Inflammatory macrophage treated with lipopolysaccharide for 4 hours (primary cell): ENCODE measurements around the gene DNAL1.

ENCODE experiments used
- DNase-seq: peaks from one replicate; pipeline ENCODE4 v3.0.0-alpha.2; 2020

Gene DNAL1

DNA sequence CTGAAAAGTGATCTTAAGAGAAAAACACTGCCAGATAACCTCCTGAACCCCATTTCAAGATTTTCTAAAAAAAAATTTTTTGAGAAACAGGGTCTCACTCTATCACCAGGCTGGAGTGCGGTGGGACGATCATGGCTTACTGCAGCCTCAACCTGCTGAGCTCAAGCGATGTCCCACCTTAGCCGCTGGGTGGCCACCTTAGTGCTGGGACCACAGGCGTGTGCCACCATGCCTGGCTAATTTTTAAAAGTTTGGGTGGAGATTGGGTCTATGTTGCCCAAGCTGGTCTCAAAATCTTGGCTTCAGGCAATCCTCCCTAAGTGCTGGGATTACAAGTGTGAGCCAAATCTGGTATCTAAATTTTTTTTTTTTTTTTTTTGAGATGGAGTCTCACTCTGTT is 66.0 kb downstream of the DNAL1 start:
- no peak for DNase-seq

DNA sequence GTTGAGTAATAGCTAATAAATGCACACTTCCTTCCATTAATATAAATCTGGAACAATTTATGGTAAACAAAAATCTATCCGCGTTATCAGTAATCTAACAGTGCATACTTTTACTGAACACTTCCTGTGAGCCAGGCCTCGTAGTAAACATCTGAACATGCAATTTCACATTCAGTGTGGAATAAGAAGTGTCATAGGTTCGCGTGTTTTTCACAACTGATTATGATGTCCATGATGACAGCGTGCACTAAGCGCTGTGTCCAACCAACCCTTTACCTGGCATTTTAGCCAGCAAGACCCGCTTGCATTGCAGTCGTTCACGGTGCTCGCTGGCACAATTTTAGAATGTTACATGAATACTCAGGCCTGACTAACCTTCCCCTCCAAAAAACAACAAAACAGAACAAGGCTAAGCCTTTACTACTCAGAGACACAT is 67.3 kb downstream of the DNAL1 start:
- DNase-seq = peak; percentile 24

DNA sequence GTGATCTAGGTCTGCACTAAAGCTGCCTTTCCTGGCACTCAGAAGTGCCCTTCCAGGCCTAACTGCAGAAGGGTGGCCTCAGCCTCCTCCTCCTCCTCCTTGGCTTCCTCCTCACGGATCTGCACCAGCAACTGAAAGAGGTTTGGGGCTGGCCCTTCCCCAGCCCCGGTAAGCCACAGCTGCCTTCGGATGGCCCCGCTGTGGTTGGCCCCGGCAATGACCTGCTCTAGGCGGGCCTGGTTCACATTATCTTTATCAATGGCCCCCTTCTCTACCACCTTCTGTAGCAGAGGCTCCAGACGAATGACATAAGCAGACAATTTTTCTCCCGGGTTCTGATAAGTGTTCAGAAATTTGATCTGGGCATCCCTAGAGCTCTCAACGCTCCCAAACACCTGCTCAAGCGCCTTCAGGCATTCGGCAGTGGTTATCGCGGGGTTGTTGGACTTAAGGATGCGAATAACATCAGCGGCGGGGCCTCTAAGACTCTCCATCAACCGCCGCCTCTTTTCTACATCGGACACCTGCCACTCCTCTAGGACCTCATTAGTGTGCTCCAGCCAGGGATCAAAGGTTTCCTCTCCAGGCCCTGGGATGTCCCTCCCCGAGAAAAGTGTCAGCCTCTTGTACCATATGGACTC is 67.9 kb downstream of the DNAL1 start:
- DNase-seq = peak; percentile 43

DNA sequence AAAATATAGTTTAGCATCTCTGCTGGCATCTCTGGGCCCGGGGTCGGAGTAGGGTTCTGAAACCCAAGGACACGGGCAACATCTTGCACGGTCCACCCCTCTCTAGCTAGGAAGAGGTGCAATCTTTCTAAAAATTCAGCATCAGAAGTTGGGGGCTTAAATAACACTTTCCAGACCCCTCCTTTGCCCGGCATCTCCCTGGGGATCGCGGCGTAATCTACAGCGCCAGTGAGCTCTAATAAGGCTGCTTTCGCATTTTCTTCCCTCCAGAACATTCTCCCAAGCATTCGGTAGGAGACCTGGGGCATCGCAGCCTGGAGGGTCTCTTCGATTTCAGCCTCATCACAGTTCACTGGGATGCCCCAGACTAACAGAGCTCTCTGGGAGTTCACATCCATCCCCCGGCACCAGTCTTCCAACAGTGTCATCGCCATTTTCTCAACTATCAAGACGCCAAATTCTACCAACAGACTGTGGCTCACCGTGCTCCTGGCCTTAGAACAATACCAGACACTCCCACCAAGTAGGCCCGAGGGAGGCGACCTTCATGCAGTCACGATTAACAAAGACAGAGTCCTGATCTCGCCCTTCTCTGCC is 68.5 kb downstream of the DNAL1 start:
- DNase-seq = no peak

DNA sequence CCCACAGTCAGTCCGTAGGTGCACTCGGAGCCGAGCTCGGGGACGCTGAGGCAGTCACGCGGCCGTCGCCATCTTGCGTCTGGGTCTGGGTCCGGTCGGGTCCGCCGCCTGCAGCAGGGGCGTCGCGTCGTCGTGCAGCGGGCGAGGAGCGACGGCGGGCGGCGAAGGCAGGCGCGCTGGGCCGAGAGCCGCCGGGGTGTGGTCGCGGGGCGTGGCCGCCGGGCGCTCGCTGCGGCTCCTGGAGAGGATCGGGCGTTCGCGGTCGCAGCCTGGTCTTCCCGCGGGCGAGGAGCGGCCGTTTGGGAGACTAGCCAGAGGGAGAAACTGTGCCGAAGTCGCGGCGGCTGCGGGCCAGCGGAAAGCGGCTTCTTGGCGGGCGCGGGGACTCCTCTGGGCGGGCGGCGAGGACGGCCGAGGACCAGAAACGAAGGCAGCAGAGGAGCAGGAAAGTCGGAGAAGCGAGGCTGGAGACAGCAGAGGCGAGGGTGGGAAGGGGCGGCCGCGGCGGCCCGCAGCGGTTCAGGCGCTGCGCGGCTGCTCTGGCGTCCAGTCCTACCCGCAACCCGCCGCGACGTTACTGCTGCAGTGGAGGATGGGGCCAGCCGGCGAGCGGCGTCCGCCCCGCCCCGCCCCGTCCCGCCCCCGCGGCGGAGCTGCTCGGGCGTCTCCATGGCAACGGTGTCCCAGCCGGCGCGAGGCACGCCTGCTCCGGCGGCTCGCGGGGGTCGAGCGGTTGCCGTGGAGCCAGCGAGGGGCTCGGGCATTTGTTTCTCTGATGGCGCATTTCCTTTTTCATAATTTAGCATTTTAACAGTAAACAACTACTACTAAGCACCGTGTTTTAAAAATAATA is 69.2 kb downstream of the DNAL1 start, which contains the start of gene PNMA1:
TSS of gene PNMA1 (minus strand) at position 582 of the 853 bp plus-strand sequence. CDS start 745 bp downstream, outside the sequence.
- peak; percentile 84 for DNase-seq

DNA sequence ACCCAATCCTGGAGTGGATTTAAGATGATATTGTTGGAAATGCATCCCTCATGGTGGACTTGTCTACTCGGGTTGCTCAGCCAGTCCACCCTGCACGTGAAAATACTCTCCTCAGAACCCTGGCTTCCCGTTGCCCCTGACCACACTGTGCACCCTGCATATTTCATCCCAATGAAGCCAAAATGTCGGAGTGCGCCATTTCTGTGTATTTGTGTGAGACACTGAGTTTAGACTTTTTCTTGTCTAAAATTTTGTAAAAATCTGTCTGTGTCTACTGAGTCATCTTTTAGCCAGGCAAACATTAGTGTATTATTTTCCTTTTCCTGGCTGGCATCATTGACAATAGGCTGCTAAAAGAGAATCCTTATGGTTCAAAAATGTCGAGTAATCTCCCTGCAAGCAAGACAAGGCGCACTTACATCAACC is 69.9 kb downstream of the DNAL1 start:
- no peak for DNase-seq

DNA sequence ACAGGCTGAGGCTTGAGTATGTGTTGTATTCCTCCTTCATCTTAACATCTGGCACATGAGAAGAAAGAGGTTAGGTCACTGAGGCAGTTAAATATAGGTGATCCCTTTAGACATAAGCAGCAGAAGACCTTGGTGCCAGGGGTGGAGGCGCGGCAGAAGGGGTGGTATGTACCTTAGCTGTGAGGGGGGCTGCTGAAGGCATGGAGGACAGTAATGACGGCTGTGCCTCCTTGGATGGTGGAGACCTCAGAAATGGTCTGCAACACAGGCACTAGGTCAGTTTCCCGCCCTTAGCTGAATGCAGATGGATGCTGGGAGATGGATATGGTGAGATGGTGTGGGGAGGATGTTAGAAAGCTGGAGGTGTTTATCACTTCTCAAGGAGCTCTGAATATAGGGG is 70.9 kb downstream of the DNAL1 start:
- DNase-seq = no peak

DNA sequence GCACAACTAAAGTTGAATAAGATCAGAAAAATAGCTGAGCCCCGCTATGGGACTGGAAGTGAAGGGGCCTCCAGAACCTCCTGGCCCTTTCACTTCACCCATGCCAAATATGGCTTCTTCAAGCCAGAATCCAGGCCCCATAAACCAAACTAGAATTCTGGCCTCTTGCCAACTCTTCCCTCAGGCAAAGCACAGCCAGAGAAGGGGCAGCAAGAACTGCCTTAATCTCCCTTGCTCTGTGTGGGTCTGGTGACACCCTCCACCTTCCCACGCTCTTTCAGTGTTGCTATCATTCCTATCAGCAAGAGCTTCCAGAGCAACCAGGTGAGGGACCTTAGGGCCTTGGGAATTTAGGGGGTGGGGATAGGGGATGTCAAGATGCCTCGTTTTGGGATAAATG is 72.5 kb downstream of the DNAL1 start:
- DNase-seq = no peak

DNA sequence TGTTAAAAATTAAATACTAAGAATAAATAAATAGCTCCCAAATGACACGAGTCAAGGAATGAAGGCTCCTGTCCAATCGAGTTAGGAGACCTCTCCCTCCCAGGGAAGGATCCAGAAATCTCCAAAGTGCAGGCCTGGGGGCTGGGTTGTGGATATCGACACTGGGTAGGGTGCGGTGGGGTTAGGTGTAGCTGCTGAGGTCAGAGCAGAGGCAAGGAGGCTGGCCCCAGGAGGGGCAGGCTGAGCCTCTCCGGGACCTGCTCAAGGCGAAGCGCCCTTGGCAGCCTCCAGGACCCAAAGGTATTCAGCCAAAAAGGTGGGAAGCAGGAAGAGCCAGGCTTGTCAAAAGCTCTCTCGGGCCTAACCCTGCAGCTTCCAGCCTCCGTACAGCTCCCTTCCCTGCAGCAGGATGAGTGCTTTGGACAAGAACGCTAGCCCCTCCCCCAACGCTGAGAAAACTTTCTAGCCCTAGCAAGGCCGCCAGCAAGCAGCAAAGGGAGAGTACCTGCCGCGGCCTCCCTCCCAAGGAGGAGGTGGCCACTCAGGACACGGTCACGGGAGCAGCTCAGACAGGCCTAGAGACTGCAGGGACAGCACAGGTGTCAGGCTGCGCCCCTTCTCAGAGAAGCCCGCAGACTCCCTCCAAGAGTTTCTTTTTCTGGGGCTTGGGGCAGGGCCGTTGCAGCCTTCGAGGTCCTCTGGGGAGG is 73.1 kb downstream of the DNAL1 start:
- DNase-seq = no peak

DNA sequence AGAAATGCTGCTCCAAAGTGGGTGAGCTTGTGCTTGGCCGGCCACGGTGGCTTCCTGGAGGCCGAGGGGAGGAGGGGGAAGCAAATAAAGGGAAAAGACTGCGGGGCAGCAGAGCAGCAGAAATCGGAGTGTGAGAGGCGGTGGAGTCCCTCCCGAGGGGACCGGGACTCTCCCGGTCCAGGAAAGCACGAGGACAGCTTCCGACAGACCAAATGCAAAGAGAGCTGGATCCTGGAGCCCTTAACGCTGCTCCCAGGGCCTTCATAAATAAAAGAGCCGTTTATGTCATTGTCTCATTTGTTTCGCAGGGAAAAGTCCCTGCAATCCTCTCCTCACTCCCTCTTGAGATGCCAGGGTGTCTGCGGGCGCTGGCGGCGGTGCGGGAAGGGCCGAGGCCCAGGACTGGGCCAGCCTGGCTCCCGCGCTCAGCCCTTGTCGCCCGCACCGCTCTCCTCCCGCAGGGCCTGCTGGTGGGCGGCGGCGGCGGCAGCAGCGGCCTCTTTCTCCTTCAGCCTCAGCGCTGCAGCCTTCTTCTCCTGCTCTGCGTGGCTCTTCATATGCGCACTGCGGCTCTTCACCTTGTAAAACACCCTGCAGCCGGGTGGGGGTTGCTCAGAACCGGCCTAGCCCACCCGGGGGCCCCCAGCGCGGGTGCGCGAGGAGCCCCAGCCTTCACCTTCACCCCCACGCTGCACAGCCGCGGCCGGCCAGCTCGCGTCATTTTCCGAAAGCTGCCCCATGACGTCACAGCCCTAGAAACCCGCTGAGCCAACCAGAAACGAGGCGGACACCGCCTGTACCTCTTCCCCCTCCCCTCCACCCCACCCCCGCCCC is 73.8 kb downstream of the DNAL1 start:
- no peak for DNase-seq

DNA sequence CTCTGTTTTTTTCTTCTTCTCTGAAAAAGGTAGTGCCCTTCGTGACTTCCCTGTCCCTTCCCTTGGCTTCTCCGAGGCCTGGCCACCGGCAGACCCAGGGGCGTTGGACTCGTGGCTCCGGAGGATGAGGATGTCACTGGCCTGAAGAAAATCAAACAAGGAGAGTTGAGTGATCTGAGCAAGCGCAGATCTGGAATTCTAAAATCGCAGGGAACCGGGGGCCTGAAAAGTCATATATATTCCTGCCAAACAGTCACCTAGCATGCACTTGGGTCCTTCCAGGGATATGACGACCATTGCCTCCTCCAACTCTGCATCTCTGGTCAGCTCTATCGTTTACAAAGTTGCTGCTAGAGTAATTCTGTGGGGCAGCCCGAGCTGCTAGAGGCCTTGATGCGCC is 74.6 kb downstream of the DNAL1 start:
- no peak for DNase-seq

DNA sequence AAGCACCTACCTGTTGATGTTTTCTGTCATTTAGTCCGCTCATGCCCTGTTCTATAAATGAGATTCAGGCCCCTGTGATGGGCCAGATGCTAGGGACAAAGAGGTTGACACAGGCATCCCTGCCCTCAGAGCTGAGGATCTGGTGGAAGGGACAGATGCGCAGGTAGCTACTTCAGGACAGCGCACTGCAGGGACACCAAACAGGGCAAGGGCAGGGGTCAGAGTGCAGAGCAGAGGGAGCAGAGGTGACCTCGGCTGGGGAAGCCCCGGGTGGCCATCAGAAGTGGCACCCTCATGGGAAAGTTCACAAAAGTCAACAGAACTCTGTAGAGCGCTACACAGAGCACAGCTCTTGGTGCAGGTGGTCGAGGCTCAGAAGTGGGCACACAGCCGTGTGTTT is 75.0 kb downstream of the DNAL1 start:
- no peak for DNase-seq

DNA sequence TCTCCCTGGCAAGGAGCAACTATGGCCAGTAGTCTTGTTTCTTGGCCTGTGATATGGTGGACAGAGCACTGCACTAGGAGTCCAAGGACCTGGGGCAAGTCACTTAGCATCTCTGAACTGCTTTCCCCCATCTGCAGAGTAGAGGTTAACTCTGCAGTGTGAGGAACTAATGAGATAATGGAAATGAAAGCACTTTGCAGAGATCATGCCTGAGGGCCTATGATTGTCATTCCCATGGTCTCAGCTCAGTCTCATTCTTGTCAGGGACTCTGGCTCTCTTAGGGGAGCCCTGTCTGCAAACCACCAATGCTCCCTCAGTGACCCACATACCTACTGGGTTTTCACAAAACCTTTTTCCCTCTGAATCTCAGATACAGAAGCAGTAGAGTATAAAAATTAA is 75.8 kb downstream of the DNAL1 start:
- DNase-seq = no peak

DNA sequence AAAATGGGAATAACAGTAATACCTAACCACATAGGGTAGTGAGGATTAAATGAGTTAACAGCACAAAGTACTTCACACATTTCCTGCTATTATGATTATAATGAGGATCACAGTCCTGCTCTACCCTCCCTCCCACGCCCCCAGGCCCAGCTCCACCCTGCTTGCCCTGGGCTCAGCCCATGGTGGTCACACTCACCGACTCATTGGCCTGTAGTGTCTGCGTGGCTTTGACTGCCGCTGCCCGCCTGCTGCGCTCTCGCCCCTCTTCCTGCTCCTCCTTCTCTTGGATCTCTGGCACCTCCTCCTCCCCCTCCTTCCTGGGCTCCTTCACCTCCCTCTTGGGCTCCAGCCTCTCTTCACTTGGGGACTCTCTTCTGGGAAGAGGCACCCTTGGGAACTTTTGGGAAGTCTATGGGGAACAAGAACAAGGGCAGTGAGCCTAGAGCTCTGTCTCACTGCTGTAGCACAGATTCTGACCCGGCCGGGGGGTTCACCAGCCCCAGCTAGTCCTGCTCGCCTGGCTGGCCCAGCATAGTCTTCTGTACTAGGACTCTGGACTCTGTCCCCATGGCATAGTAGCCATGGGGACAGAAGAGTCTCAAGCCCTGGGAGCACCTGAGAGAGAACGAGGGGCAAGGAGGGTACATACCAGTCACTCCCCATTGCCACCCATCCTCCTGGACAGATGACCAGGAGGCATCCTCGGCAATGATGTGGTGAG is 76.5 kb downstream of the DNAL1 start:
- no peak for DNase-seq

DNA sequence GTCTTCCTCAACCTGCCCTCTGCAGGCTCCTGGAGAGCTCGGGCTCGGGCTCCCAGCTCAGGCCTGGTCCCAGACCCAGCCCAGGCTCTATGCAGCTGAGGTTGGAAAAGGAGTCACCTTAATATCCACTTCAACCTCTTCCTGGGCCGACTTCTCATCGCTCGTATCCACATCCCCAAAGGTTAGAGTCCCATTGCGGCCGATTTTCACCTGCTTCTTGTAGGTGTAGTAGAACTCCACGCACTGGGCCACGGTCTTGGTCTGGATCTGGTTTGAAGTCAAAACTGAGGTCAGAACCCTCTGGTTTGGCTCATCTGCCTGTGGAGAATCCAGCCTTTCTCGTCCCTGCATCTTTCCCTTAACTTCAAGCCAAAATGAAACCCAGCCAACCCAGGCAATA is 77.8 kb downstream of the DNAL1 start:
- DNase-seq = no peak

DNA sequence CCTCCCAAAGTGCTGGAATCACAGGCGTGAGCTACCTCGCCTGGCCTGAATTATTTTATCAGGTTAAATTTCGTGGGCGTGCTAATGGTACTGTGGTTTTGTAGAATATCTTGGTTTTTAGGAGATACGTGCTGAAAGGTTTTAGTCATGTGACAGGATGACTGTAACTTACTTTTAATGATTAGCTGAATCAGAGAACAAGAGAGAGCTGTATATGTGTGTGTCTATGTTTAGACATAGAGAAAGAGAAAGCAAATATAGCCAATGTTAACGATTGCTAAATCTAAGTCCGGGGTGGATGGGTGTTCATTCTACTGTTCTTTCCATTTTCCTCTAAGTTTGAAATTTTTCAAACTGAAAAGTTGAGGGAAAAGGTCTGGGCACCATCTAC is 78.6 kb downstream of the DNAL1 start:
- DNase-seq = peak; percentile 81

DNA sequence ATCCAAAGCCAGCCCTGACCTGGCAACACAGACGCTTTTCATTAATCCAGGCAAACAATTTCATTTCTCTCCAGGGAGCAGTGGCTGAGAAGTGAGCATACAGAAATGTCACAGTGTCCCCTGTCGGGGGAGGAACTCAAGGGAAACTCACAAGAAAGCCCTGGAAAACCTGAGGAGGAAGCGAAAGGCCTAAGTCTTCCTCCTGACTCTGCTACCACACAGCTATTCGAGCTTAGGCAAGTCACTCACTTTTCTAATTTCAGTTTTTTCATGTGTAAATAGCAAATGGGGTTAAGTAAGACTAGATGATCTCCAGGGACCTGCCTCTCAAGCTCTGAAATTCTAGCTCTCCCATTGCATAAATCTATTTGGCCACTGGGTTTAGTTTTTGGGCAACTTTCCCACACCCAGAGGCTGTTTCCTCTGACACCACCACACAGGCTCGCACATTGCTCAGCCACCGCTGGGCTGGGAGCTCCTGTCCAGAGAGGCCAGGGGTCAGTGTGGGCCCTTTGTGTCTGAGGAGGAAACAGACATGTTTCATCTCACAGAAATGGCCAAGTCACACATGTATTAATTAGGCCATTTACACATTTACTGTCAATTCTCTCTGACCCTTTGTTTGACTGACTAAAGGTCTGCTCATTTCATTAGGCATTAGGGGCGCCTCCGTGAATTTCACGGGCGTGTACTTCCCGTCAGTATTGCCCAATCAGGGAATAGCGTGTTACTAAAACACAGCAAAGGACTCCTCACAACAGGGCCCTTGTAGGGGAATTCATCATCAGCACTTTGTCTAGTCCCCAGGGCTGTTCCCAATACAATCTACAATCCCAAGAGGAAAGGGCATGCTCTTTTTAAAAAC is 79.2 kb downstream of the DNAL1 start:
- peak; percentile 97 for DNase-seq

DNA sequence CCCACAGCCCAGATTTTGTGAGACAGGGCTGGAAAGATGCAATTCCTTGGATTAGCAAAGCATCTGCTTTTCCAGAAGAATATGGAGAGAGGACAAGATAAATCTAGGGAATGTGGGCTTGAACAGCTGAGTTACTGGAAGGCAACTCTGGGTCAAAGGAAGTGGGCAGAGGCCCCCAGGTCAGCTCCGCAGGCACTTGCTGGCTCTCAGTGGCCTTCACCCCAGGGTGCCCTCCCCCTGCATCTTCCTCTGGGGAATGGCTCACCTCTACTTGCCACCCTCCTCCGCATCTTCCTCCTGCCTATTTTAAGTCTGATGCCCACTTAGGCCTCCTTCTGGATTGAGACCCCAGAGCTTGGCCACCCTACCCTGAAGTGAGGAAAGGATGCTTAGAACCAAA is 79.9 kb downstream of the DNAL1 start:
- no peak for DNase-seq

DNA sequence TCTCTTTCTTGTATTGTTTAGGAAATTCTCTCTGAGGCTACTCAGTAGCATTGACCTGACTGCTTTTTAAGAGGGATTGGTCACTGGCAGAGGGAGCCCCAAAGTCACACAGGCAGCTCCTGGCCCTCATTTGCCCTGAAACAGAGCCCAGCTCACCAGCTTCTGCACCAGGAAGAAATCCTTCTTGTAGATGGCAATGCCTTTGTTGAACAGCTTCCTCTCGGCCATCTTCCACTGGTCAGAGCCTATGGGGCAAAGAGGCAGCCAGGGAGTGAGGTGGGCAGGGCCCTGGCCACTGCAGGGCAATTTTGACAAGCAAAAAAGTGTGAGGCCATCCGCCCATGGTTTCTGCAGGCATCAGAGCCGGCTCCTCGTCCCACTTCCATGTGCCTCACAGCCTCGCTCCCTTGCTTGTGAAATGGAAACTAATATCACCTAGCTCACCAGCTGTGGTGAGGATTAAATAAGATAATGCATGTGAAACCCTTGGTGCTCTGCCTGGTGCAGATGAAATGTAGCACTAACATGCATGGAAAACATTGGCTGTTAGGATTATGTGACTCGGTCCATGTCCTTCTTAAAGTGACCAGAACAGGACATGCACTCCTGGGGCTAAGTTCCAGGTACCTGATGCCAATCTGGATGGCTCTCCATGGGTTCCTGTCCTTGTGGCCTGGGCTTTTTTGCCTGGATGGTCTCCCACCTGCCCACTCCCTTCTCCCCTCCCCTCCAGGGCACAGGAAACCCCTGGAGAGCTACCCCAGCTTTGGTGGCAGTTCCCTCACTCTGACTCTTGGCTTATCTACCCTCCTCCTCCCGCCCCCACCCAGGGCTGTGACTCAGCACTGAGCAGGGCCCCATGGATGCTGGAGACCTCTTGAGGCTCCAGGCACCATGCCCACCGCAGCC is 80.6 kb downstream of the DNAL1 start:
- DNase-seq = peak; percentile 21
